Measurements from ENCODE around the gene PAPPA2.

Gene PAPPA2

GRCh38 chr1:176803042-176803441 is 340.1 kb downstream of the PAPPA2 start:
- no peak for DNase-seq (ENCODE audit: low read depth in 2 of 2)

- DNase-seq (ENCODE audit: low read depth in 2 of 2), result no peak
Measured at GRCh38 chr1:176803596-176803995, 340.6 kb downstream of the PAPPA2 start.

GRCh38 chr1:176809292-176809691 is 346.3 kb downstream of the PAPPA2 start:
- DNase-seq (ENCODE audit: low read depth in 2 of 2), result no peak

GRCh38 chr1:176811511-176812288 is 348.7 kb downstream of the PAPPA2 start:
- no peak for DNase-seq (ENCODE audit: low read depth in 2 of 2)

GRCh38 chr1:176815621-176816020 is 352.6 kb downstream of the PAPPA2 start:
- no peak for DNase-seq (ENCODE audit: low read depth in 2 of 2)

GRCh38 chr1:176816232-176816631 is 353.3 kb downstream of the PAPPA2 start:
- DNase-seq (ENCODE audit: low read depth in 2 of 2), result no peak

- no peak for DNase-seq (ENCODE audit: low read depth in 2 of 2)
Measured at GRCh38 chr1:176820391-176821031, 357.5 kb downstream of the PAPPA2 start.

- no peak for DNase-seq (ENCODE audit: low read depth in 2 of 2)
Measured at GRCh38 chr1:176826265-176826664, 363.3 kb downstream of the PAPPA2 start.

- no peak for DNase-seq (ENCODE audit: low read depth in 2 of 2)
Measured at GRCh38 chr1:176829261-176829660, 366.3 kb downstream of the PAPPA2 start.

GRCh38 chr1:176831150-176831549 is 368.2 kb downstream of the PAPPA2 start:
- DNase-seq (ENCODE audit: low read depth in 2 of 2), result no peak

- no peak for DNase-seq (ENCODE audit: low read depth in 2 of 2)
Measured at GRCh38 chr1:176837708-176838107, 374.7 kb downstream of the PAPPA2 start.

- DNase-seq (ENCODE audit: low read depth in 2 of 2), result no peak
Measured at GRCh38 chr1:176838276-176838995, 375.5 kb downstream of the PAPPA2 start.

- no peak for DNase-seq (ENCODE audit: low read depth in 2 of 2)
Measured at GRCh38 chr1:176839216-176839615, 376.2 kb downstream of the PAPPA2 start.

- DNase-seq (ENCODE audit: low read depth in 2 of 2), result no peak
Measured at GRCh38 chr1:176841238-176841637, 378.3 kb downstream of the PAPPA2 start.

GRCh38 chr1:176843352-176844297 is 380.6 kb downstream of the PAPPA2 start:
- DNase-seq (ENCODE audit: low read depth in 2 of 2), result no peak

- DNase-seq (ENCODE audit: low read depth in 2 of 2), result no peak
Measured at GRCh38 chr1:176847052-176847451, 384.1 kb downstream of the PAPPA2 start.

GRCh38 chr1:176849281-176849680 is 386.3 kb downstream of the PAPPA2 start:
- DNase-seq (ENCODE audit: low read depth in 2 of 2), result no peak

GRCh38 chr1:176850871-176851270 is 387.9 kb downstream of the PAPPA2 start:
- DNase-seq (ENCODE audit: low read depth in 2 of 2), result no peak

GRCh38 chr1:176852124-176852523 is 389.1 kb downstream of the PAPPA2 start:
- no peak for DNase-seq (ENCODE audit: low read depth in 2 of 2)

- no peak for DNase-seq (ENCODE audit: low read depth in 2 of 2)
Measured at GRCh38 chr1:176853503-176853902, 390.5 kb downstream of the PAPPA2 start.

GRCh38 chr1:176854121-176854520 is 391.1 kb downstream of the PAPPA2 start:
- no peak for DNase-seq (ENCODE audit: low read depth in 2 of 2)

All from stimulated activated CD4-positive, alpha-beta T cell treated with anti-CD3 and anti-CD28 coated beads, Interleukin-1b, Interleukin-23, amount 100 ng/mL, for 1 hour (primary cell).